Heart left ventricle (tissue), 13 donors: ENCODE measurements around the gene TRNP1.

ENCODE experiments used
- CTCF ChIP-seq, 12 donors: fragments of 200-600 bp; sonication (generic) in 4 of 12; IDR thresholded peaks; one replicate each; pipeline versions ENCODE4 v1.5.0 to v1.8.0; 2018 to 2022; ENCODE audit warnings: antibody characterized with exemption in 12 of 12, mild to moderate bottlenecking in 5 of 12
- POLR2A ChIP-seq, 2 donors: fragments of 450-650 bp; IDR thresholded peaks; one replicate each; pipeline ENCODE4 v1.6.1; 2017; ENCODE audit warnings: antibody characterized with exemption in 2 of 2, mild to moderate bottlenecking in 2 of 2, moderate library complexity in 2 of 2
- donor health status: ischemic (EF 13 %, LVEDD 7.1; RV severe dilation, severe dysfunction).
- donor health status: DM: no; HTN: yes; CAD: no.
- donor health status: DM: no; HTN: no; CAD: no.
- donor health status: ischemic (EF 25% LVEDD 6.9; RV normal size, moderate dysfunction).
- donor health status: ischemic (EF 25% LVEDD 5.7; RV mildly dilated, moderate dysfunction).
- donor health status: ischemic (EF 35%, LVEDD 5.7; RV mildly dilated, moderate dysfunction).
- donor health status: nonischemic (EF 11% LVEDD 7.7; RV severe dilation, severe dysfunction).
- donor health status: DM: yes; HTN: yes; CAD: no.
- donor health status: PGD.
- donor health status: ischemic (EF 29% LVEDD 5.4; RV normal size, mild dysfunction).
- donor health status: nonischemic (EF 23%, LVEDD 6.1; RV moderate dilation, normal function).

GRCh38 chr1:26971590-26971989, 21.9 kb upstream of the TRNP1 start:
- TF ChIP-seq CTCF (IDR thresholded peaks at IDR 0.05) (no peak), POLR2A (IDR thresholded peaks at IDR 0.05) (no peak)
